ENCODE data around the gene PRG3.

PRG3 gene

GRCh38 chr11:57373146-57373545 is 7.8 kb downstream of the PRG3 start:
- H2AFZ ChIP-seq (ENCODE audit: low read length) = no peak overlapping the region
- no peak overlapping the region for H3K4me3 ChIP-seq (ENCODE audit: low read length in 2 of 2)
- H3K9me3 ChIP-seq (replicated peaks in 1 of 2; ENCODE audit: control insufficient read depth in 2 of 2, insufficient read depth in 1 of 2, low read depth in 1 of 2, low read length in 2 of 2) = no peaks in the 10 kb centered on the region
- H3K27ac ChIP-seq (replicated peaks; ENCODE audit: low read length) = no peak overlapping the region
- no peak overlapping the region for H2BK15ac ChIP-seq (ENCODE audit: low read length)
- peak overlapping the region; percentile 12 for H3K9ac ChIP-seq (ENCODE audit: low read depth, low read length, poor library complexity)
- no peaks in the 10 kb centered on the region for H3K36me3 ChIP-seq (replicated peaks in 1 of 2; ENCODE audit: control insufficient read depth in 2 of 2, insufficient read depth in 2 of 2, low read length in 2 of 2)
- DNase-seq (ENCODE audit: low spot score) = no peak
- no peak overlapping the region for H3K4ac ChIP-seq (ENCODE audit: low read length)
- H2BK12ac ChIP-seq (ENCODE audit: low read length) = no peak overlapping the region
- no peak overlapping the region for H3K18ac ChIP-seq (ENCODE audit: low read length)
- H3K79me1 ChIP-seq (ENCODE audit: low read depth, low read length) = no peaks in the 10 kb centered on the region
- no peak overlapping the region for H3K14ac ChIP-seq (ENCODE audit: low read length)
- no peaks in the 10 kb centered on the region for H3K4me1 ChIP-seq (ENCODE audit: control insufficient read depth in 2 of 2, insufficient read depth in 1 of 2, low read depth in 1 of 2, low read length in 2 of 2)
- H3K4me2 ChIP-seq (ENCODE audit: insufficient read depth, low read length, poor library complexity, severe bottlenecking) = no peak overlapping the region
- H3K27me3 ChIP-seq (ENCODE audit: control insufficient read depth in 3 of 3, insufficient read depth in 3 of 3, low read depth in 1 of 3, low read length in 3 of 3) = peaks cover 0 to 24% (median 0%) of the 10 kb centered on the region in 3 experiments
- H2AK5ac ChIP-seq (ENCODE audit: low read depth, low read length) = no peak overlapping the region
- no peak overlapping the region for H4K8ac ChIP-seq (ENCODE audit: low read depth, low read length)
- no peak overlapping the region for H4K91ac ChIP-seq (ENCODE audit: low read depth, low read length, poor library complexity)
- no peak overlapping the region for H2BK120ac ChIP-seq (ENCODE audit: low read depth, low read length)
- WGBS, 2 donors (ENCODE audit: extremely low coverage in 2 of 2, insufficient read length in 2 of 2, insufficient replicate concordance in 1 of 2) = no CpG with 5 or more reads among the region's 3 CpGs
- no peak overlapping the region for H2BK5ac ChIP-seq (ENCODE audit: low read length)
- H3K23ac ChIP-seq (ENCODE audit: low read depth, low read length, poor library complexity) = no peak overlapping the region

GRCh38 chr11:57370941-57371340 is 10.0 kb downstream of the PRG3 start:
- no peak overlapping the region for H2AFZ ChIP-seq (ENCODE audit: low read length)

GRCh38 chr11:57370251-57370650 is 10.7 kb downstream of the PRG3 start:
- no peak overlapping the region for H3K4ac ChIP-seq (ENCODE audit: low read length)
- H3K9me3 ChIP-seq (replicated peaks in 1 of 2; ENCODE audit: control insufficient read depth in 2 of 2, insufficient read depth in 1 of 2, low read depth in 1 of 2, low read length in 2 of 2) = no peaks in the 10 kb centered on the region
- no peak overlapping the region for H4K8ac ChIP-seq (ENCODE audit: low read depth, low read length)
- no peak overlapping the region for H2BK120ac ChIP-seq (ENCODE audit: low read depth, low read length)
- no peak overlapping the region for H3K27ac ChIP-seq (replicated peaks; ENCODE audit: low read length)
- WGBS, 2 donors (ENCODE audit: extremely low coverage in 2 of 2, insufficient read length in 2 of 2, insufficient replicate concordance in 1 of 2) = no CpG with 5 or more reads among the region's 7 CpGs
- no peak overlapping the region for H3K4me3 ChIP-seq (ENCODE audit: low read length in 2 of 2)
- no peak overlapping the region for H3K9ac ChIP-seq (ENCODE audit: low read depth, low read length, poor library complexity)
- H3K14ac ChIP-seq (ENCODE audit: low read length) = no peak overlapping the region
- no peak overlapping the region for H2AFZ ChIP-seq (ENCODE audit: low read length)
- peaks cover 0 to 26% (median 0%) of the 10 kb centered on the region in 3 experiments for H3K27me3 ChIP-seq (ENCODE audit: control insufficient read depth in 3 of 3, insufficient read depth in 3 of 3, low read depth in 1 of 3, low read length in 3 of 3)
- H2BK5ac ChIP-seq (ENCODE audit: low read length) = no peak overlapping the region
- no peak for DNase-seq (ENCODE audit: low spot score)
- H3K18ac ChIP-seq (ENCODE audit: low read length) = no peak overlapping the region
- H4K91ac ChIP-seq (ENCODE audit: low read depth, low read length, poor library complexity) = no peak overlapping the region
- H3K36me3 ChIP-seq (replicated peaks in 1 of 2; ENCODE audit: control insufficient read depth in 2 of 2, insufficient read depth in 2 of 2, low read length in 2 of 2) = no peaks in the 10 kb centered on the region
- H3K79me1 ChIP-seq (ENCODE audit: low read depth, low read length) = no peaks in the 10 kb centered on the region
- H2AK5ac ChIP-seq (ENCODE audit: low read depth, low read length) = no peak overlapping the region
- no peak overlapping the region for H3K4me2 ChIP-seq (ENCODE audit: insufficient read depth, low read length, poor library complexity, severe bottlenecking)
- peaks cover 4 to 8% of the 10 kb centered on the region in 2 donors for H3K4me1 ChIP-seq (ENCODE audit: control insufficient read depth in 2 of 2, insufficient read depth in 1 of 2, low read depth in 1 of 2, low read length in 2 of 2)
- H2BK12ac ChIP-seq (ENCODE audit: low read length) = no peak overlapping the region
- H2BK15ac ChIP-seq (ENCODE audit: low read length) = no peak overlapping the region
- no peak overlapping the region for H3K23ac ChIP-seq (ENCODE audit: low read depth, low read length, poor library complexity)

More at GRCh38 chr11:57370941-57371340, 10.0 kb downstream of the PRG3 start:
- Histone ChIP-seq H2BK120ac (ENCODE audit: low read depth, low read length) (no peak overlapping the region), H3K4ac (ENCODE audit: low read length) (no peak overlapping the region), H3K27me3 (ENCODE audit: control insufficient read depth in 3 of 3, insufficient read depth in 3 of 3, low read depth in 1 of 3, low read length in 3 of 3) (peaks cover 0 to 23% (median 0%) of the 10 kb centered on the region in 3 experiments), H4K91ac (ENCODE audit: low read depth, low read length, poor library complexity) (no peak overlapping the region), H3K18ac (ENCODE audit: low read length) (no peak overlapping the region), H2BK5ac (ENCODE audit: low read length) (no peak overlapping the region), H3K4me1 (ENCODE audit: control insufficient read depth in 2 of 2, insufficient read depth in 1 of 2, low read depth in 1 of 2, low read length in 2 of 2) (peaks cover 0 to 3% of the 10 kb centered on the region in 2 donors), H3K27ac (replicated peaks; ENCODE audit: low read length) (no peak overlapping the region), H3K14ac (ENCODE audit: low read length) (no peak overlapping the region), H3K9me3 (replicated peaks in 1 of 2; ENCODE audit: control insufficient read depth in 2 of 2, insufficient read depth in 1 of 2, low read depth in 1 of 2, low read length in 2 of 2) (no peaks in the 10 kb centered on the region), H2BK15ac (ENCODE audit: low read length) (no peak overlapping the region), H2AK5ac (ENCODE audit: low read depth, low read length) (no peak overlapping the region), H2BK12ac (ENCODE audit: low read length) (no peak overlapping the region), H3K9ac (ENCODE audit: low read depth, low read length, poor library complexity) (no peak overlapping the region), H3K36me3 (replicated peaks in 1 of 2; ENCODE audit: control insufficient read depth in 2 of 2, insufficient read depth in 2 of 2, low read length in 2 of 2) (no peaks in the 10 kb centered on the region), H3K4me3 (ENCODE audit: low read length in 2 of 2) (no peak overlapping the region), H4K8ac (ENCODE audit: low read depth, low read length) (no peak overlapping the region), H3K79me1 (ENCODE audit: low read depth, low read length) (no peaks in the 10 kb centered on the region), H3K4me2 (ENCODE audit: insufficient read depth, low read length, poor library complexity, severe bottlenecking) (no peak overlapping the region), H3K23ac (ENCODE audit: low read depth, low read length, poor library complexity) (no peak overlapping the region)
- no peak for DNase-seq (ENCODE audit: low spot score)

GRCh38 chr11:57368845-57369232 is 12.1 kb downstream of the PRG3 start:
- Histone ChIP-seq H2AFZ (ENCODE audit: low read length) (no peak overlapping the region), H4K8ac (ENCODE audit: low read depth, low read length) (no peak overlapping the region), H3K36me3 (replicated peaks in 1 of 2; ENCODE audit: control insufficient read depth in 2 of 2, insufficient read depth in 2 of 2, low read length in 2 of 2) (no peaks in the 10 kb centered on the region), H2BK120ac (ENCODE audit: low read depth, low read length) (no peak overlapping the region), H3K14ac (ENCODE audit: low read length) (no peak overlapping the region), H3K4me1 (ENCODE audit: control insufficient read depth in 2 of 2, insufficient read depth in 1 of 2, low read depth in 1 of 2, low read length in 2 of 2) (peaks cover 8 to 13% of the 10 kb centered on the region in 2 donors), H2BK5ac (ENCODE audit: low read length) (no peak overlapping the region), H3K27me3 (ENCODE audit: control insufficient read depth in 3 of 3, insufficient read depth in 3 of 3, low read depth in 1 of 3, low read length in 3 of 3) (peaks cover 0 to 29% (median 0%) of the 10 kb centered on the region in 3 experiments), H3K4ac (ENCODE audit: low read length) (no peak overlapping the region), H2BK12ac (ENCODE audit: low read length) (no peak overlapping the region), H3K9me3 (replicated peaks in 1 of 2; ENCODE audit: control insufficient read depth in 2 of 2, insufficient read depth in 1 of 2, low read depth in 1 of 2, low read length in 2 of 2) (no peaks in the 10 kb centered on the region), H3K18ac (ENCODE audit: low read length) (no peak overlapping the region), H3K23ac (ENCODE audit: low read depth, low read length, poor library complexity) (no peak overlapping the region), H4K91ac (ENCODE audit: low read depth, low read length, poor library complexity) (no peak overlapping the region), H3K9ac (ENCODE audit: low read depth, low read length, poor library complexity) (no peak overlapping the region), H3K27ac (replicated peaks; ENCODE audit: low read length) (no peak overlapping the region), H3K79me1 (ENCODE audit: low read depth, low read length) (no peaks in the 10 kb centered on the region), H2AK5ac (ENCODE audit: low read depth, low read length) (no peak overlapping the region), H2BK15ac (ENCODE audit: low read length) (no peak overlapping the region), H3K4me2 (ENCODE audit: insufficient read depth, low read length, poor library complexity, severe bottlenecking) (no peak overlapping the region), H3K4me3 (ENCODE audit: low read length in 2 of 2) (no peak overlapping the region)
- no CpG with 5 or more reads among the region's 5 CpGs for WGBS, 2 donors (ENCODE audit: extremely low coverage in 2 of 2, insufficient read length in 2 of 2, insufficient replicate concordance in 1 of 2)
- no peak for DNase-seq (ENCODE audit: low spot score)
